Measurements from ENCODE around the gene CCSAP. TPM values are rescaled to one million over a fixed set of nuclear protein-coding genes. Genes with fewer than 3 reads are reported as not detected.
"Not testable (repeated sequence)": the region's sequence is repeated elsewhere in the genome, so short reads cannot be mapped to it uniquely, and the experiment has no call there.

Gene CCSAP
- total RNA-seq: 1 to 10 TPM; 4.7 to 5.0 TPM
- long read RNA-seq, donor 1, full-length matches to known transcripts: 5 of 10 reads
- long read RNA-seq, donor 1, partial matches to known transcripts: 0 of 10 reads
- long read RNA-seq, donor 1, other reads (novel, unspliced or antisense): 5 of 10 reads
- long read RNA-seq, donor 2, partial matches to known transcripts: 0 of 3 reads
- long read RNA-seq, donor 2, other reads (novel, unspliced or antisense): 3 of 3 reads

DNA sequence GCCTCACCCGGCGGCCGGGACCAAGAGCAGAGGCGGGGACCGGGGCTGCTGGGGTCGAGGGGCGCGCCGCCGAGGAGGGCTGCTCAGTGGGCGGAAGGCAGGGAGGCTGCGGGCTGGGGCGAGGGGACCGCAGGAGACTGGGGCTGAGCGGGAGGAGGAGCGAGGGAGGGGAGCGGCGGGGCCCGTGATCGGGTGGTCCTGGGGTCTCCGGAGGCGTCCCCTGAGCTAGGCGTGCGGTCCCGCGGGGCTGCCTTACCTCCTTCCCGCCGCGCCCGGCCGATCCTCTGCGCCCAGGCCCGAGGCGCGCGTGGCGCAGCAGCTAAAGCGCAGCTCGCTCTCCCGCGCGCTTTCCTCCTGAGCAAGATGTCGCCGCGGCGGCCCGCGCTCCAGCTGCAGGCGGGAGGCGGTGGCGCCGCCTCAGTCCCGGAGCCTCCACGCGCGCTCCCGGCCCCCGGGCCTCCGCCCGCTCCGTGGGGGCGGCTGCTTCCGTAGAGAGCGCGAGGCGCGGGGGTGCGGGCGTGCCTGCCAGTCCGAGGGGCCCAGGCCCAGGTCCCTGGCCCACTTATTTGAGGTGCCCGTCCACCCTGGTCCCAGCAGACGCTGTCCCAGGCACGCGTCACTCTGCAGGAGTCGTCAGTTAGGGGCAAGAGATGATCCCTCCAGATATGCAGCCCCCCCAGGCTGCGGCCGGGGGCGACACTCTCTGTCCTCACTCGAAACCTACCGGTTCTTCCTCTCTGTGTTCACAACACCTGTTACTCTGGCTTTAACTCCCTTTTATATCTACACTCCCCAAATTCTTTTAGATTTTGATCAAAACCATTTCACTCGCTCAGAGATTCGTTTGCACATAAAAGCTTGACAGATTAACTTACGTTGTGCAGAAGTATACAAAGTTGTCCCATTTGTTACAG is at the start of gene CCSAP:
Gene CCSAP (minus strand): TSS at position 392 of the 914 bp plus-strand sequence. CDS start 582 bp downstream, outside the sequence.
- intact Hi-C loops (cut with DNase I): no loop called here
- no peak for DNase-seq (ENCODE audit: low spot score)

DNA sequence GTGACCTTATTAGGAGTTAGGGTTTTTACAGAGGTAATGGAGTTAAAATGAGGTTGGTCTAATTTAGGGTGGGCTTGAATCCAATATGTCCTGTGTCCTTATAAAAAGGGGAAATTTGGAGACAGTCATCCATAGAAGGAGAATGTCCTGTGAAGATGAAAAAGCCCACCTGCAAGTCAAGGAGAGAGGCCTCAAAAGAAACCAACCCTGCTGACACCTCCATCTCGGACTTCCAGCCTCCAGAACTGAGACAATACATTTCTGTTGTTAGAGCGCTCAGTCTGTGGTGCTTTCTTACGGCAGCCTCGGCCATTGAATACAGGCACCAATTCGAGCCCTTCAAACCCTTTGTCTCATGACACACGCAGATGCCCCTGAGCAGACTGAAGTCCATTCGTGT is 47.3 kb upstream of the CCSAP start:
- intact Hi-C loops (cut with DNase I): loop anchor here in 1 of 2 donors (5.0 kb wide), 1 partner anchor 942 kb away; no protein-coding TSS in a partner anchor
- no peak for DNase-seq (ENCODE audit: low spot score)

- no peak for DNase-seq (ENCODE audit: low spot score)
- intact Hi-C loops (cut with DNase I): no loop called here
Observed at GRCh38 chr1:229388897-229389580, 46.2 kb upstream of the CCSAP start.

DNA sequence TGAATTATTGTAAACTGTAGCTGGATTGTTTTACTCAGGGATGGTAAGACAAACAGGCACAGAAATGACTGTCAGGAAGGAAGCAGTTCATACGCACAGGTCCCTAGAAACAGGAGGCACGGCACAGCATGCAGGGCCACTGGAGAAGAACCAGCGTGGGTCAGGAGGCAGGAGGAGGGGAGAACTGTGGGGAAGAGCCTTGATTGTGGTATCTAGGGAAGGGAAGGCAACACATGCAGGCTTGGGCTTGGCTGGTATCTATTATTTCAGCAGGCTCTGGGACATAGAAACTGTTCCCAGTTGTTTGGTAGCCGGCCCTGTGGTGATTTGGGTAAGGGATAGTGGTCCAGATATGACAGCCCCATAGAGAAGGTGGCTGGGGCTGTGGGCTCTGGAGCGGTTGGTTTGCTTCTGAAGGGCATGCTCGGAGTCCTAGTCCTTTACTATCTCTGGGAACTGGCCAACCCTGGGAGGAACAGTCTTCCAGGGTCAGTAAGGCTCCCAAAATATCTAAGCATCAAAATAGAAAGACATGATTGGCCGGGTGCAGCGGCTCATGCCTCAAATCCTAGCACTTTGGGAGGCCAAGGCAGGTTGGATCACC is 43.1 kb upstream of the CCSAP start:
- no peak for DNase-seq (ENCODE audit: low spot score)
- intact Hi-C loops (cut with DNase I): no loop called here

GRCh38 chr1:229384822-229385221 is 42.0 kb upstream of the CCSAP start:
- intact Hi-C loops (cut with DNase I): no loop called here
- DNase-seq (ENCODE audit: low spot score): no peak

DNA sequence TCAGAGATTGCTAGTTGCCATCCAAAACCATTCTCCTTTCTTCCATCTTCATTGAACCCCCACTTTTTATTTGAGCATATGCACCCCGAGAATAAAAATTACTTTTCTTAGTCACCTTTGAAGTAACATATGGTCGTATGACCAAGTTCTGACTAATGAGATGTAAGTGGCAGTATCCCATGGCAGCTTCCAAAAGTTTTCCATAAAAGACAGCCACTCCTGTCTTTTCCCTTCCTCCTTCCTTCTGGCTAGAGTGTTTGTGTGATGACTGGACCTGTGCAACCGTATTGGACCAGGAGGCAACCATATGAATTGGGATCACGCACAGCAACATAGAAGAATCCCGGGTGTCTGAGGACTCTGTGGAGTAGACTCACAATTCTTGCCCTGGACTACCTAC is 41.1 kb upstream of the CCSAP start:
- intact Hi-C loops (cut with DNase I): no loop called here
- DNase-seq (ENCODE audit: low spot score): no peak

GRCh38 chr1:229383188-229383587 is 40.3 kb upstream of the CCSAP start:
- DNase-seq (ENCODE audit: low spot score): no peak
- intact Hi-C loops (cut with DNase I): no loop called here

- DNase-seq (ENCODE audit: low spot score): no peak
- intact Hi-C loops (cut with DNase I): no loop called here
Observed at GRCh38 chr1:229381234-229381633, 38.4 kb upstream of the CCSAP start.

DNA sequence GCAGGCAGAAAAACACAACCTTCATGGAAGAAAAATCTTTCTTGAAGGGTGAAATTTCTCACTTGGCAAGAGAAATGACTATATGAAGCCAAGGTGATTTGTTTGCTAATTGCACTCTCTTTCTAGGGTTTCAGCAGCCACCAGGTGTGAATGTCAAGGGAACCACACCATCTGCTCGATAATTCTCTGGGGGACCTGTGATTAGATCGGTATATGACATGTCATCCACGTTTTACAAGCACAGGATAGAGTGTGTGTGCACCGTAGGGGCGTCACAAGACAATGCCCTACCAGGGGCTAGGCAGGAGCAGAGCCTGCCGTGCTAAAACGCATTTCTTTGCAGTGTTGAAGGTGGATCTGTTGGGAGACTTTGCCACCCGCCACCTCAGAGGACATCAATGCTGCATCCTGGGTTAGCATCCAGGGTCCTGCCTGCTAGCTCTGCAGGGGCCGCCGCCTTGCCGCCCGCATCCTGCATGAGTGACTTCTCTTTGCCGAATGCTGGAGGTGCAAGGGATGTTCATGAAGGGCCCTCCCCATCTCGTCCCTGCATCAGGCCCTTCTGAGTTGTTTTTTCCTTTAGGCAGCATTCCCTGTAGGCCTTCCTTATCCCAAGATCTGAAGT is 37.8 kb upstream of the CCSAP start:
- intact Hi-C loops (cut with DNase I): no loop called here
- DNase-seq (ENCODE audit: low spot score): no peak

- no peak for DNase-seq (ENCODE audit: low spot score)
- intact Hi-C loops (cut with DNase I): loop anchor here in 1 of 2 donors (10.0 kb wide), 1 partner anchor 515 kb away; no protein-coding TSS in a partner anchor
Observed at GRCh38 chr1:229379846-229380245, 37.0 kb upstream of the CCSAP start.

- intact Hi-C loops (cut with DNase I): loop anchor here in 1 of 2 donors (10.0 kb wide), 1 partner anchor 516 kb away; no protein-coding TSS in a partner anchor
- no peak for DNase-seq (ENCODE audit: low spot score)
Observed at GRCh38 chr1:229378586-229379367, 35.9 kb upstream of the CCSAP start.

DNA sequence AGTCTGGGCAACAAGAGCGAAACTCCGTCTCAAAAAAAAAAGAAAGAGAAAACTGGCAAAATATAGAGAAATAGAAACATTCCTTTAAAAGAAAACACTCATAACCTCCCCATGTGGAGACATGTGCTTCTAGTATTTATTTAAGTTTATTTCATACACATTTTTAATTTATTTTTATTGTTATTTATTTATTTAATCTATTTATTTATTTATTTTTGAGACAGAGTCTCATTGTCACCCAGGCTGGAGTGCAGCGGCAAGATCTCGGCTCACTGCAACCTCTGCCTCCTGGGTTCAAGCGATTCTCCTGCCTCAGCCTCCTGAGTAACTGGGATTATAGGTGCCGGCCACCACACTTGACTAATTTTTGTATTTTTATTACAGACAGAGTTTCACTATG is 35.2 kb upstream of the CCSAP start:
- intact Hi-C loops (cut with DNase I): loop anchor here in 1 of 2 donors (10.0 kb wide), 1 partner anchor 517 kb away; no protein-coding TSS in a partner anchor
- DNase-seq (ENCODE audit: low spot score): not testable (repeated sequence)

DNA sequence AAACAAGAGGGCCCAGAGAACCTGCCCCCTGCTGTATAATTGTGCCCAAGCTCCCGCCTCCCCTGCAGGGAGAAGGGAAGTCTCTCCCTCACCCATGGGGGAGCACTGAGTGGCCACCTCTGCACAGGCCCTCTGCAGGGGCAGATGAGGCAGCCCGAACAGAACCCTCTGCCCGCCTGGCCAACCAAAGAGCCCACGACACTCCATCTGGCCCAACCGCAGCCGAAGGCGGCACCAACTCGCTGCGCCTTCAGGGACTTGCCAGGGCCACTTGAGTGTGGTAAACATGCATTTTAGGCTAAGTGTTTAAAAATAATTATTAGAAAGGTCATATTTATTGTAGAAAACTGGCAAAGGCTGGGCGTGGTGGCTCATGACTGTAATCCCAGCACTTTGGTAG is 34.6 kb upstream of the CCSAP start:
- DNase-seq (ENCODE audit: low spot score): no peak
- intact Hi-C loops (cut with DNase I): loop anchor here in 1 of 2 donors (10.0 kb wide), 1 partner anchor 517 kb away; no protein-coding TSS in a partner anchor

- intact Hi-C loops (cut with DNase I): loop anchor here in 1 of 2 donors (10.0 kb wide), 1 partner anchor 518 kb away; no protein-coding TSS in a partner anchor
- DNase-seq (ENCODE audit: low spot score): no peak
Observed at GRCh38 chr1:229376521-229376920, 33.7 kb upstream of the CCSAP start.

DNA sequence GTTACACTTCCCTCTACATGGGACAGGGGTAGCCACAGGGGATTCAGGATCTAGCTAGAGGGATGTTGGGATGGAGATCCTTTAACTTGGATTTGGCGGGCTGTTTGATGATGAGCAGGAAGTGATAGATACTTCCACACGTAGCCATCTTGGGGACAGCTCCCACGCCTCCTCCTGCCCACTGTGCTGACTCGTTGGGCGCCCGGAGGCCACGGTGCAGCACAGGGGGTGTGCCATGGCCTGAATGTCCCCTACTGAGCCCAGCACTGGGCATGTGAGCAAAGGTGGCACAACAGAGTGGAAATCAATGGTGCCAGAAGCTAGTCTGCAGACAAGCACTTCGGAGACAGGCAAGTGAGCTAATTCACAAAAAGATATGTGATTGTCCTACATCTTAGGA is 31.6 kb upstream of the CCSAP start:
- intact Hi-C loops (cut with DNase I): loop anchor here in 1 of 2 donors (10.0 kb wide), 1 partner anchor 520 kb away; no protein-coding TSS in a partner anchor

DNA sequence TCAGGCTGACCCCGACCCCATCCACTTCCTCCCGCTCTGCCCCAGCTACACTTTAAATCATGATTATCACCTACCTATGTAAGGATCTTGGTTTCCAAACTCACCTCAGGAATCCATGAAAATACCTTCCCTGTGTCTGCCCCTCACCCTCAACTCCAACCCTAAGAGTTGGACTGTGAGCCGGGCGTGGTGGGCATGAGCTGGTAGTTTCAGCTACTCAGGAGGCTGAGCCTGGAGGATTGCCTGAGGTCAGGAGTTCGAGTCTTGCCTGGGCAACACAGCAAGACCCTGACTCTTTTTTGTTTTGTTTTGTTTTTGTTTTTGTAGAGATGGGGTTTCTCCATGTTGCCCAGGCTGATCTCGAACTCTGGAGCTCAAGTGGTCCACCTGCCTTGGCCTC is 30.5 kb upstream of the CCSAP start:
- intact Hi-C loops (cut with DNase I): loop anchor here in 1 of 2 donors (10.0 kb wide), 1 partner anchor 521 kb away; no protein-coding TSS in a partner anchor
- DNase-seq (ENCODE audit: low spot score): no peak

More for the DNA sequence above, 31.6 kb upstream of the CCSAP start:
- DNase-seq (ENCODE audit: low spot score): no peak

- no peak for DNase-seq (ENCODE audit: low spot score)
- intact Hi-C loops (cut with DNase I): loop anchor here in 1 of 2 donors (10.0 kb wide), 1 partner anchor 523 kb away; no protein-coding TSS in a partner anchor
Observed at GRCh38 chr1:229372251-229372650, 29.4 kb upstream of the CCSAP start.

- no peak for DNase-seq (ENCODE audit: low spot score)
- intact Hi-C loops (cut with DNase I): loop anchor here in 1 of 2 donors (10.0 kb wide), 1 partner anchor 523 kb away; no protein-coding TSS in a partner anchor
Observed at GRCh38 chr1:229371624-229372023, 28.8 kb upstream of the CCSAP start.

Data from posterior vena cava (tissue), 2 donors.